HepG2 (cell line): ENCODE measurements around the gene LILRB3. TPM values are rescaled to one million over a fixed set of nuclear protein-coding genes. Genes with fewer than 3 reads are reported as not detected.

Experiments
- ATAC-seq: fragments of 200-7000 bp; cut with Tn5 transposase; 3 replicates; pipeline ENCODE4 v1.9.1; 2020; ENCODE audit warnings: mild to moderate bottlenecking, moderate library complexity
- BruUV-seq: library from RNA; stranded (reverse); fragments of 400-500 nt; replicated peaks from 2 replicates; lab custom pipeline; 2021; lab: Mats Ljungman, UMichigan
- CTCF ChIA-PET: fragments of 300-600 bp; formaldehyde crosslinking; extraction: SDS; loops from one replicate; lab custom pipeline; 2021; ENCODE audit warnings: low total read pairs, inconsistent platforms, low intra/inter-chr PET ratio; lab: Yijun Ruan, JAX
- POLR2A ChIA-PET: fragments of 350-600 bp; sonication (Branson Sonifier 250); formaldehyde crosslinking; loops from one replicate; lab custom pipeline; 2020; ENCODE audit warnings: antibody characterized with exemption, inconsistent platforms; lab: Yijun Ruan, JAX
- DNase-seq: peaks from one replicate; pipeline ENCODE4 v3.0.0-alpha.2; 2015; ENCODE audit warnings: low spot score
- FAIRE-seq: peaks from 3 replicates; lab custom pipeline; 2011; peaks lifted over from hg19 to GRCh38; lab: Jason Lieb, UNC
- H2AFZ ChIP-seq: one replicate; pipeline ENCODE4 v1.6.1; 2011; ENCODE audit warnings: low read length, inconsistent platforms
- H3K27ac ChIP-seq: fragments of 300-600 bp; 3 replicates; pipeline ENCODE4 v1.8.0; 2011; ENCODE audit warnings: mixed run types, mild to moderate bottlenecking, mixed read lengths, low read length, inconsistent platforms; ENCODE audit not compliant: insufficient read depth; ENCODE audit errors: extremely low read length
- H3K27me3 ChIP-seq, 2 experiments: fragments of 200-600 bp in 1 of 2; 2 replicates in 1 of 2; 3 replicates in 1 of 2; pipeline versions ENCODE4 v1.6.0 to v1.8.0; 2011; ENCODE audit warnings: low read length in 2 of 2, mild to moderate bottlenecking in 2 of 2, moderate library complexity in 2 of 2, inconsistent platforms in 1 of 2; ENCODE audit not compliant: insufficient read depth in 2 of 2, control insufficient read depth in 1 of 2
- H3K36me3 ChIP-seq, 2 experiments: fragments of 200-600 bp in 1 of 2; replicated peaks in 1 of 2; 2 replicates in 1 of 2; 3 replicates in 1 of 2; pipeline versions ENCODE4 v1.5.1 to v1.8.0; 2011; ENCODE audit warnings: low read length in 2 of 2, inconsistent platforms in 1 of 2; ENCODE audit not compliant: insufficient read depth in 2 of 2, control insufficient read depth in 1 of 2
- H3K4me1 ChIP-seq: 2 replicates; pipeline ENCODE4 v1.5.1; 2012; ENCODE audit warnings: low read length, inconsistent platforms; ENCODE audit not compliant: insufficient read depth
- H3K4me2 ChIP-seq: 2 replicates; pipeline ENCODE4 v1.6.0; 2011; ENCODE audit warnings: low read depth, low read length, inconsistent platforms
- H3K4me3 ChIP-seq, 3 experiments: fragments of 200-600 bp in 1 of 3; sonication (generic), shearing (Covaris generic) in 1 of 3; replicated peaks in 1 of 3; 2 replicates each; pipeline ENCODE4 v1.5.1; 2011 to 2016; ENCODE audit warnings: low read length in 3 of 3, inconsistent platforms in 2 of 3, low read depth in 2 of 3, mild to moderate bottlenecking in 2 of 3, control low read depth in 1 of 3, mixed read lengths in 1 of 3; ENCODE audit not compliant: insufficient read depth in 1 of 3
- H3K79me2 ChIP-seq: one replicate; pipeline ENCODE4 v1.6.1; 2011; ENCODE audit warnings: low read length, inconsistent platforms; ENCODE audit not compliant: insufficient read depth
- H3K9ac ChIP-seq: 2 replicates; pipeline ENCODE4 v1.6.0; 2011; ENCODE audit warnings: mild to moderate bottlenecking, low read depth, low read length, inconsistent platforms; ENCODE audit not compliant: insufficient read depth
- H3K9me3 ChIP-seq: 2 replicates; pipeline ENCODE4 v1.5.1; 2012; ENCODE audit warnings: mild to moderate bottlenecking, low read length
- H4K20me1 ChIP-seq: 2 replicates; pipeline ENCODE4 v1.6.0; 2011; ENCODE audit warnings: inconsistent platforms, mild to moderate bottlenecking, low read length, moderate library complexity; ENCODE audit not compliant: insufficient read depth
- CC2D1A ChIP-seq: sonication (generic); formaldehyde crosslinking; IDR thresholded peaks from 2 replicates; pipeline ENCODE4 v1.8.1; 2023; ENCODE audit warnings: mild to moderate bottlenecking, missing genetic modification reagents
- ISX ChIP-seq: sonication (generic); formaldehyde crosslinking; conservative IDR thresholded peaks from 2 replicates; pipeline ENCODE4 v1.5.0; 2020; ENCODE audit warnings: missing genetic modification reagents
- MYC ChIP-seq: sonication (generic); formaldehyde crosslinking; IDR thresholded peaks from 2 replicates; pipeline ENCODE4 v1.9.0; 2021; ENCODE audit warnings: missing genetic modification reagents, borderline replicate concordance
- REL ChIP-seq: sonication (generic); formaldehyde crosslinking; conservative IDR thresholded peaks from 2 replicates; pipeline ENCODE4 v1.8.0; 2022; ENCODE audit warnings: mild to moderate bottlenecking, missing genetic modification reagents, moderate library complexity
- YEATS4 ChIP-seq: sonication (generic); formaldehyde crosslinking; IDR thresholded peaks from 2 replicates; pipeline ENCODE4 v1.4.0; 2020; ENCODE audit warnings: missing genetic modification reagents, borderline replicate concordance
- ZFP37 ChIP-seq: sonication (generic); formaldehyde crosslinking; IDR thresholded peaks from 2 replicates; pipeline ENCODE4 v1.4.0; 2020; ENCODE audit warnings: missing genetic modification reagents, borderline replicate concordance
- ZIK1 ChIP-seq: sonication (generic); formaldehyde crosslinking; IDR thresholded peaks from 2 replicates; pipeline ENCODE4 v1.5.0; 2020; ENCODE audit warnings: mild to moderate bottlenecking, low read depth, missing genetic modification reagents, borderline replicate concordance
- ZNF207 ChIP-seq: fragments of 450-650 bp; IDR thresholded peaks from 2 replicates; pipeline ENCODE4 v1.6.1; 2016; ENCODE audit warnings: antibody characterized with exemption, borderline replicate concordance
- ZNF83 ChIP-seq: sonication (generic); formaldehyde crosslinking; IDR thresholded peaks from 2 replicates; pipeline ENCODE4 v1.4.0; 2020; ENCODE audit warnings: missing genetic modification reagents, mild to moderate bottlenecking, borderline replicate concordance
- WGBS: methylation state at CpG from one replicate; pipeline ENCODE4 v1.1.6; 2017; ENCODE audit warnings: low lambda C conversion rate; 5-methylcytosine and 5-hydroxymethylcytosine counted together
- in situ Hi-C: cut with HindIII; loops from 2 replicates; pipeline ENCODE4 v1.10.0; 2017; ENCODE audit warnings: low pct_unique_long_range_greater_than_20kb; ENCODE audit not compliant: extremely low pct_ligation_motif_present
- intact Hi-C: fragments of 100-400 bp; cut with micrococcal nuclease; formaldehyde crosslinking; loops from one replicate; pipeline ENCODE4 v1.10.0; 2022; ENCODE audit not compliant: unreplicated experiment
- polyA plus RNA-seq, 8 experiments: library from polyadenylated mRNA; depleted of rRNA in 3 of 8; stranded (reverse) in 7 of 8; unstranded in 1 of 8; fragments of >200 nt; fragmentation: Illumina TruSeq in 4 of 8; extraction: Trizol in 4 of 8; gene quantifications; 2 replicates each; pipeline versions ENCODE4 v1.2.1 to v1.2.3, GENCODE V29; 2011 to 2016; ENCODE audit warnings: low read depth in 4 of 8, missing spikeins in 1 of 8, mixed read lengths in 1 of 8; ENCODE audit not compliant: insufficient read depth in 1 of 8
- total RNA-seq, 5 experiments: library from RNA; depleted of rRNA; stranded (reverse); fragments of >200 nt; fragmentation: Illumina TruSeq; extraction: Trizol; gene quantifications; 2 replicates each; pipeline ENCODE4 v1.2.3, GENCODE V29; 2016; ENCODE audit warnings: low read depth in 1 of 5
- TF ChIP-seq, protein P1 (sequence below): sonication (generic); formaldehyde crosslinking; IDR thresholded peaks from 2 replicates; pipeline ENCODE4 v1.4.0; 2020; ENCODE audit warnings: missing genetic modification reagents
- TF ChIP-seq, protein P2 (sequence below): IDR thresholded peaks from 2 replicates; pipeline ENCODE4 v1.6.1; 2016; ENCODE audit warnings: low read depth, missing genetic modification reagents, missing compliant biosample characterization

Gene LILRB3
- total and polyA plus RNA-seq, 2 of the 13 experiments (the other 11 are each of a cell fraction or from before 2014, with no cell fraction given) = 0.22 TPM; not detected in 1

DNA sequence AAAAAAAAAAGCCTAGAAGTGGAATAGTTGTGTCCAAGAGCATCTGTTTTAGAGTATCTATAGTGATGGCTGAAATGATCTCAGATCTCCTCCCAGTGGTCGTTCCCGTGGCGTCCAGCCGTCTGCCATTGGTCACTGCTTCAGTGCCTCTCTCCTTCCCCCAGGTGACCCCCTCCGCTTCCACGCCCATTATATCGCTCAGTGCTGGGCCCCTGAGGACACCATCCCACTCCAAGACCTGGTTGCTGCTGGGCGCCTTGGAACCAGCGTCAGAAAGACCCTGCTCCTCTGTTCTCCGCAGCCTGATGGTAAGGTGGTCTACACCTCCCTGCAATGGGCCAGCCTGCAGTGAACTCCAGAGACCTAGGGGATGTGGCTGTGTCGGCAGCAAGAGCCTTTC is 29.8 kb downstream of the LILRB3 start:
- no peak overlapping the region for H3K4me2 ChIP-seq
- no TSS peak for BruUV-seq

More for the DNA sequence above, 29.8 kb downstream of the LILRB3 start:
- peaks cover 24% of the 10 kb centered on the region for H3K4me1 ChIP-seq
- intact Hi-C loops = loop anchor here (5.0 kb wide), 1 partner anchor 39 kb away; no protein-coding TSS in a partner anchor
- in situ Hi-C loops = no loop called here
- CTCF ChIA-PET = no interaction called here
- TF ChIP-seq ZFP37 (CRISPR knock-in tag) (no peak), ZNF207 (no peak), CC2D1A (no peak), ZIK1 (CRISPR knock-in tag) (no peak), ISX (CRISPR knock-in tag) (no peak), MYC (CRISPR knock-in tag) (no peak), YEATS4 (no peak), REL (no peak), ZNF83 (CRISPR knock-in tag) (no peak)
- TF ChIP-seq, protein P1, sequence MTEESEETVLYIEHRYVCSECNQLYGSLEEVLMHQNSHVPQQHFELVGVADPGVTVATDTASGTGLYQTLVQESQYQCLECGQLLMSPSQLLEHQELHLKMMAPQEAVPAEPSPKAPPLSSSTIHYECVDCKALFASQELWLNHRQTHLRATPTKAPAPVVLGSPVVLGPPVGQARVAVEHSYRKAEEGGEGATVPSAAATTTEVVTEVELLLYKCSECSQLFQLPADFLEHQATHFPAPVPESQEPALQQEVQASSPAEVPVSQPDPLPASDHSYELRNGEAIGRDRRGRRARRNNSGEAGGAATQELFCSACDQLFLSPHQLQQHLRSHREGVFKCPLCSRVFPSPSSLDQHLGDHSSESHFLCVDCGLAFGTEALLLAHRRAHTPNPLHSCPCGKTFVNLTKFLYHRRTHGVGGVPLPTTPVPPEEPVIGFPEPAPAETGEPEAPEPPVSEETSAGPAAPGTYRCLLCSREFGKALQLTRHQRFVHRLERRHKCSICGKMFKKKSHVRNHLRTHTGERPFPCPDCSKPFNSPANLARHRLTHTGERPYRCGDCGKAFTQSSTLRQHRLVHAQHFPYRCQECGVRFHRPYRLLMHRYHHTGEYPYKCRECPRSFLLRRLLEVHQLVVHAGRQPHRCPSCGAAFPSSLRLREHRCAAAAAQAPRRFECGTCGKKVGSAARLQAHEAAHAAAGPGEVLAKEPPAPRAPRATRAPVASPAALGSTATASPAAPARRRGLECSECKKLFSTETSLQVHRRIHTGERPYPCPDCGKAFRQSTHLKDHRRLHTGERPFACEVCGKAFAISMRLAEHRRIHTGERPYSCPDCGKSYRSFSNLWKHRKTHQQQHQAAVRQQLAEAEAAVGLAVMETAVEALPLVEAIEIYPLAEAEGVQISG (CRISPR knock-in tag) = no peak
- TF ChIP-seq, protein P2, sequence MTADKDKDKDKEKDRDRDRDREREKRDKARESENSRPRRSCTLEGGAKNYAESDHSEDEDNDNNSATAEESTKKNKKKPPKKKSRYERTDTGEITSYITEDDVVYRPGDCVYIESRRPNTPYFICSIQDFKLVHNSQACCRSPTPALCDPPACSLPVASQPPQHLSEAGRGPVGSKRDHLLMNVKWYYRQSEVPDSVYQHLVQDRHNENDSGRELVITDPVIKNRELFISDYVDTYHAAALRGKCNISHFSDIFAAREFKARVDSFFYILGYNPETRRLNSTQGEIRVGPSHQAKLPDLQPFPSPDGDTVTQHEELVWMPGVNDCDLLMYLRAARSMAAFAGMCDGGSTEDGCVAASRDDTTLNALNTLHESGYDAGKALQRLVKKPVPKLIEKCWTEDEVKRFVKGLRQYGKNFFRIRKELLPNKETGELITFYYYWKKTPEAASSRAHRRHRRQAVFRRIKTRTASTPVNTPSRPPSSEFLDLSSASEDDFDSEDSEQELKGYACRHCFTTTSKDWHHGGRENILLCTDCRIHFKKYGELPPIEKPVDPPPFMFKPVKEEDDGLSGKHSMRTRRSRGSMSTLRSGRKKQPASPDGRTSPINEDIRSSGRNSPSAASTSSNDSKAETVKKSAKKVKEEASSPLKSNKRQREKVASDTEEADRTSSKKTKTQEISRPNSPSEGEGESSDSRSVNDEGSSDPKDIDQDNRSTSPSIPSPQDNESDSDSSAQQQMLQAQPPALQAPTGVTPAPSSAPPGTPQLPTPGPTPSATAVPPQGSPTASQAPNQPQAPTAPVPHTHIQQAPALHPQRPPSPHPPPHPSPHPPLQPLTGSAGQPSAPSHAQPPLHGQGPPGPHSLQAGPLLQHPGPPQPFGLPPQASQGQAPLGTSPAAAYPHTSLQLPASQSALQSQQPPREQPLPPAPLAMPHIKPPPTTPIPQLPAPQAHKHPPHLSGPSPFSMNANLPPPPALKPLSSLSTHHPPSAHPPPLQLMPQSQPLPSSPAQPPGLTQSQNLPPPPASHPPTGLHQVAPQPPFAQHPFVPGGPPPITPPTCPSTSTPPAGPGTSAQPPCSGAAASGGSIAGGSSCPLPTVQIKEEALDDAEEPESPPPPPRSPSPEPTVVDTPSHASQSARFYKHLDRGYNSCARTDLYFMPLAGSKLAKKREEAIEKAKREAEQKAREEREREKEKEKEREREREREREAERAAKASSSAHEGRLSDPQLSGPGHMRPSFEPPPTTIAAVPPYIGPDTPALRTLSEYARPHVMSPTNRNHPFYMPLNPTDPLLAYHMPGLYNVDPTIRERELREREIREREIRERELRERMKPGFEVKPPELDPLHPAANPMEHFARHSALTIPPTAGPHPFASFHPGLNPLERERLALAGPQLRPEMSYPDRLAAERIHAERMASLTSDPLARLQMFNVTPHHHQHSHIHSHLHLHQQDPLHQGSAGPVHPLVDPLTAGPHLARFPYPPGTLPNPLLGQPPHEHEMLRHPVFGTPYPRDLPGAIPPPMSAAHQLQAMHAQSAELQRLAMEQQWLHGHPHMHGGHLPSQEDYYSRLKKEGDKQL (CRISPR knock-in tag) = no peak
- H3K79me2 ChIP-seq = peaks cover 27% of the 10 kb centered on the region
- no peak for ATAC-seq
- DNase-seq = no peak
- H3K36me3 ChIP-seq = peaks cover 6 to 23% of the 10 kb centered on the region in 2 experiments; a peak in 4 of 5 replicates
- H3K27ac ChIP-seq = no peak overlapping the region
- no peaks in the 10 kb centered on the region for H3K9me3 ChIP-seq
- WGBS = 98% methylated on average over 11 of the region's 11 CpGs
- H2AFZ ChIP-seq = no peak overlapping the region
- no peak overlapping the region for H3K9ac ChIP-seq
- H4K20me1 ChIP-seq = no peaks in the 10 kb centered on the region
- no peak overlapping the region for H3K4me3 ChIP-seq
- no peak for FAIRE-seq
- H3K27me3 ChIP-seq = no peaks in the 10 kb centered on the region
- POLR2A ChIA-PET = interaction anchor here (4.9 kb wide), 1 partner anchor 10 kb away, joined by 306 read pairs; the partner anchor contains the start of gene RPS9
